Mesodermal cell (in vitro differentiated cells): ENCODE results near the gene CDC20B.
"Not testable (repeated sequence)": the region's sequence is repeated elsewhere in the genome, so short reads cannot be mapped to it uniquely, and the experiment has no call there.

ENCODE experiments used
- H3K27ac ChIP-seq: 2 replicates; pipeline ENCODE4 v1.7.0; 2013; ENCODE audit warnings: mild to moderate bottlenecking, low read depth, low read length, moderate library complexity; ENCODE audit not compliant: severe bottlenecking
- H3K36me3 ChIP-seq: 2 replicates; pipeline ENCODE4 v1.7.1; 2013; ENCODE audit warnings: mild to moderate bottlenecking, low read length, moderate library complexity; ENCODE audit not compliant: control insufficient read depth, insufficient read depth
- H3K4me1 ChIP-seq: one replicate; pipeline ENCODE4 v1.7.1; 2013; ENCODE audit warnings: mild to moderate bottlenecking, low read length; ENCODE audit not compliant: insufficient read depth, control insufficient read depth, poor library complexity, severe bottlenecking
- H3K4me3 ChIP-seq: 2 replicates; pipeline ENCODE4 v1.7.0; 2013; ENCODE audit warnings: low read length, control low read depth, mild to moderate bottlenecking; ENCODE audit not compliant: insufficient read depth, poor library complexity, severe bottlenecking; ENCODE audit errors: extremely low read depth
- H3K9me3 ChIP-seq: 2 replicates; pipeline ENCODE4 v1.7.1; 2013; ENCODE audit warnings: mild to moderate bottlenecking, low read length, moderate library complexity; ENCODE audit not compliant: control insufficient read depth
- WGBS, 2 experiments: methylation state at CpG; one replicate each; pipeline ENCODE4 v1.1.5; 2013; ENCODE audit warnings: missing lambda C conversion rate in 2 of 2; ENCODE audit not compliant: insufficient coverage in 2 of 2; 5-methylcytosine and 5-hydroxymethylcytosine counted together

The CDC20B gene

DNA sequence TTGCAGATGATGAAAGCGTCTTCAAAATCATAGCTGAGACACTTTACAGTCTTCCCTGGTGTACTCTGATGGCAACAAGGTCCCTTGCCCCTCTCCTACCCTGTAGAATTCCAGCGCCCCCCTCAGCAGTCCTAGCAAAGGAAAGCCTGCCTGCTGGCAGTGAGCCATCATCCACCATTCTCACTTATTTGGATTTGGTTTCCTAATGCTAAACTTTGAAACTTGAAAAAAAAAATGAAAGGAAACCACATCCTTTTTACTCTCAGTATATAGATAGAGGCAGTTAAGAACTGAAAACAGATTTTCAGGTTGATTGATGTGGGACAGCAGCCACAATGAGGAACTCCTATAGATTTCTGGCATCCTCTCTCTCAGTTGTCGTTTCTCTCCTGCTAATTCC lies 70.6 kb downstream of the CDC20B start, which contains the start of gene GZMA:
GZMA (plus strand) TSS at position 299 of the 400 bp plus-strand sequence; CDS start at position 336, 37 bp downstream.
- H3K9me3 ChIP-seq, result no peaks in the 10 kb centered on the region
- H3K4me3 ChIP-seq, result no peak within 1 kb of the TSS
- no peaks in the 10 kb centered on the region for H3K36me3 ChIP-seq
- 96 to 100% methylated on average over 2 to 3 of the region's 3 CpGs for WGBS, 2 experiments
- peaks cover 13% of the 10 kb centered on the region for H3K4me1 ChIP-seq
- no peak within 1 kb of the TSS for H3K27ac ChIP-seq

DNA sequence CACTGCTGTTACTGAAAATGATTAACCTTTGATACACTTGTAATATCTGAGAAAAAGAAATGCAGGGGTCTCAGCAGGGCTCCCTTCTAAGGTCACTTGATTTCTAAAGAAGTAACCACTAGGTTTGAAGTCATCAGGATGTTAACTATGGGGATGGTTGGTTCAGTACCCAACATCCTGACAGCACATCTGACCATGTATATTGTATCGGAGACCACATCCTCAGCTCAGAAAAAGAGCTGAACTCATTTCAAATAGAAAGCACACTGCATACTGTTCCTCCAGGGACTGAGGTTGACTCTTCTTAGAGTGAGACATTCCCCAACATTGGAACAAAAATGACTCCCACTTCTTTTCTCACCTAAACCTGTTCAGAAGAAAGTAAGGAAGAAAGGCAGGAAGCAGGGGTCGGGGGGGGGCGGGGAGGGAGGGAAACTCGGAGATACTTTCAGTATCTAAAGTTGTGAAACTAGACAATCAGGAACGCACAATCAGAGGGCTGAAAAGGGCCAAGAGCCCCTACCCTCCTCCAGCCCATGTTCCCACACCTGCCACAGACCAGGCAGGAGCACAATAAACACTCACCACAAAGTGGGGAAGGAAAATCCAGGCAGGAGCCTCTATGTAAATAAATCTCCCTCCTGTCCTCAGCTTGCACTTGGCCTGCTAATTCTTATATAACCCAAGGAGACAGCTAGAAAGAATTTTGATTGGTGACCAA lies 71.3 kb downstream of the CDC20B start:
- no peaks in the 10 kb centered on the region for H3K9me3 ChIP-seq
- H3K4me1 ChIP-seq, result peaks cover 13% of the 10 kb centered on the region
- WGBS, 2 experiments, result 93 to 100% methylated on average over 2 of the region's 5 CpGs
- no peak overlapping the region for H3K27ac ChIP-seq
- H3K36me3 ChIP-seq, result no peaks in the 10 kb centered on the region
- H3K4me3 ChIP-seq, result no peak overlapping the region

DNA sequence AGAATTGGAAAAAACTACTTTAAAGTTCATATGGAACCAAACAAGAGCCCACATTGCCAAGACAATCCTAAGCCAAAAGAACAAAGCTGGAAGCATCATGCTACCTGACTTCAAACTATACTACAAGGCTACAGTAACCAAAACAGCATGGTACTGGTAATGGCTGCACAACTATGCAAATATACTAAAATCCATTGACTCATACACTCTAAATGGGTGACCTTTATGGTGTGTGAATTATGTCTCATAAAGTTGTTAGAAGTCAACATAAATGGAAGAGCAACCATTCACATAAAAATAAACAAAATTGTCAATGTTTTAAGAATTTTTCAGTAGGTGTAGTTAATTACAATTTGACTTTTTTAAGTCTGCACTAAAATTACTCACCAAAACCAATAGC lies 71.8 kb downstream of the CDC20B start:
- not testable (repeated sequence) for H3K9me3 ChIP-seq, H3K27ac ChIP-seq, H3K4me3 ChIP-seq, H3K36me3 ChIP-seq
- H3K4me1 ChIP-seq, result peaks cover 13% of the 10 kb centered on the region

DNA sequence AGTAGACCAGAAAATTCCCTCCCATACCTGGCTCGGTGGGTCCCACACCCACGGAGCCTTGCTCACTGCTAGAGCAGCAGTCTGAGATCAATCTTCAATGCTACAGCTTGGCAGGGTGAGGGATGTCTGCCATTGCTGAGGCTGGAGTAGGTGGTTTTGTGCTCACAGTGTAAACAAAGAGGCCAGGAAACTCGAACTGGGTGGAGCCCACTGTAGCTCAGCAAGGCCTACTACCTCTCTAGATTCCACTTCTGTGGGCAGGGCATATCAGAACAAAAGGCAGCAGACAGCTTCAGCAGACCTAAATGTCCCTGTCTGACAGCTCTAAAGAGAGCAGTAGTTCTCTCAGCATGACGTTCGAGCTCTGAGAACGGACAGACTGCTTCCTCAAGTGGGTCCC lies 76.1 kb downstream of the CDC20B start:
- no peak overlapping the region for H3K27ac ChIP-seq
- no peak overlapping the region for H3K4me3 ChIP-seq
- no peaks in the 10 kb centered on the region for H3K9me3 ChIP-seq
- no peaks in the 10 kb centered on the region for H3K4me1 ChIP-seq
- 82 to 91% methylated on average over 5 of the region's 6 CpGs for WGBS, 2 experiments
- no peaks in the 10 kb centered on the region for H3K36me3 ChIP-seq

DNA sequence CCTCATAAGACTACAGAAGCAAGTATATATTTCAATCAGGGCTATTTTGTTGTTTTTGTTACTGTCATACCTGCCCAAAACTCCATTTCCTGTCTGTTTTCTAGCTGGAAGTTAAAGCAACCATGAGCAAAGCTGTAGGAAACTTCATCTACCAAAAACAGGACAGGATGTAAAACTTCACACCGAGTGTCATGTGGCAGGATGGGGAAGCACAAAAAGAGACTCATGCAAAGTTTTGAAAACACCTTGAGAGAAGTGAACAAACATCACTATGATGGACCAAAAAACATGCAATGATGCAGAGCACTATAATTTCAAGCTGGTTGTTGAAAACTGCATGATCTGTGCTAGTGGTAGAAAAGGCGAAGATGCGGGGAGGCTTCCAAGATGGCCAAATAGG lies 76.8 kb downstream of the CDC20B start:
- Histone ChIP-seq H3K36me3 (no peaks in the 10 kb centered on the region), H3K4me3 (no peak overlapping the region), H3K4me1 (no peaks in the 10 kb centered on the region), H3K27ac (no peak overlapping the region), H3K9me3 (no peaks in the 10 kb centered on the region)
- WGBS, 2 experiments, result 94 to 100% methylated on average over 2 to 3 of the region's 3 CpGs

DNA sequence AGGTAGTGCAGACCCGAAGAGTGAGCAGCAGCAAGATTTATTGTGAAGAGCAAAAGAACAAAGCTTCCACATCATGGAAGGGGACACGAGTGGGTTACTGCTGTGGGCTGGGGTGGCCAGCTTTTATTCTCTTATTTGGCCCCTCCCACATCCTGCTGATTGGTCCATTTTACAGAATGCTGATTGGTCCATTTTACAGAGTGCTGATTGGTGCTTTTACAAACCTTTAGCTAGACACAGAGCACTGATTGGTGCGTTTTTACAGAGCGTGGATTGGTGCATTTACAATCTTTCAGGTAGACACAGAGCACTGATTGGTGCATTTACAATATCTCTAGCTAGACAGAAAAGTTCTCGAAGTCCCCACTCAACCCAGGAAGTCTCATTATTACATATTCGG lies 82.0 kb downstream of the CDC20B start:
- 87 to 88% methylated on average over 4 to 5 of the region's 6 CpGs for WGBS, 2 experiments
- H3K4me3 ChIP-seq, result not testable (repeated sequence)

DNA sequence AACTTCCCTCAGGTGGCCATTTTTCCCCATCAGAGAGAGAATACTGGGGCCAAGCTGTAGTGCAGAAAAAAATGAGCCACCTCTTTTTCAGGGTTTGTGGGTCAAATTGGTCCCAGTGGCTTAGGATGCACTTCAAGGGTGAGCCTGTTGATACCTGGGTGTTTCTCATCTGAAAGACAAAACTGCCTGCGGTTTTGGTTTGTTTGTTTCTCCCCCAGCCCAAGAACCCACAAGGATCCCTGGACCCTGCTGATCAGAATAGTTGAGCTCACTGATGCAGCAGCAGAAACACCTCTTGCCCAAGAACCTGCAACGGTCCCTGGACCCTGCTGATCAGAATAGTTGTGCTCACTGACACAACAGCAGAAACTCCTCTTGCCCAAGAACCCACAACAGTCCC lies 83.7 kb downstream of the CDC20B start:
- not testable (repeated sequence) for H3K36me3 ChIP-seq, H3K4me1 ChIP-seq, H3K27ac ChIP-seq, H3K9me3 ChIP-seq, H3K4me3 ChIP-seq
- WGBS, 2 experiments, result 67 to 83% methylated on average over 1 to 2 of the region's 2 CpGs

More for the DNA sequence above, 82.0 kb downstream of the CDC20B start:
- H3K9me3 ChIP-seq, H3K4me1 ChIP-seq, H3K27ac ChIP-seq, H3K36me3 ChIP-seq: not testable (repeated sequence)

DNA sequence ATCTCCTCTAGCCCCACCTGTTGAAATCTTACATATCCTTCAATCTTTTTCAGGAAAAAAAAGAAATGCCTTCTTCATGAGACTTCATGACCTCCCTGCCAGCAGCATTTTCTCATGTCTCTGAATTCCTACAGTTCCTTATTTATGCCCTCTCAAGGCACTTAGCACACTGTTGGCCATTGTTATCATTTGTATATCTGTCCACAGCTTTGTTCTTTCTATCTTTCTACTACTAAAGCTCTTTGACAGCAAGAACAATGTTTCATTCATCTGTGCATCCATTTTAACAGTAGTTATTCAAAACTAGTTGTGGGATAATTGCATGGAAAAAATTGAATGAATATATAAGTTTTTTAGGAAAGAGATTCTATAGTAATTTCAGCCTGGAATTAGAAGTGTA lies 91.4 kb downstream of the CDC20B start:
- peaks cover 9% of the 10 kb centered on the region for H3K9me3 ChIP-seq
- H3K4me1 ChIP-seq, result no peaks in the 10 kb centered on the region
- H3K4me3 ChIP-seq, result no peak overlapping the region
- H3K36me3 ChIP-seq, result no peaks in the 10 kb centered on the region
- no peak overlapping the region for H3K27ac ChIP-seq

DNA sequence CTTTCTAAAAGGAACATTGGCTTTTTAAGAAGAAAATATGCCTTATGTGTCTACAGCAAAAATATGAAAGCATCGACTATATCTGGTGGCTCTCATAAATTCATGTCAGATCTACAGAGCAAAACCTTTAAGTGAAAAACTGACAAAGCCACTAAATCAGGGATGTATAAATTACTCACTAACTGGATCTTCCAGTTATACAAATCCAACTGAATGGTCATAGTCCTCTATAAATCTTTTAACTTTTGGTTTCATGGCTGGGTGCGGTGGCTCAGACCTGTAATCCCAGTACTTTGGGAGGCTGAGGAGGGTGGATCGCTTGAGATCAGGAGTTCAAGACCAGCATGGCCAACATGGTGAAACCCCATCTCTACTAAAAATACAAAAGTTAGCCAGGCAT lies 99.8 kb downstream of the CDC20B start:
- no peak overlapping the region for H3K27ac ChIP-seq
- no peak overlapping the region for H3K4me3 ChIP-seq
- no peaks in the 10 kb centered on the region for H3K4me1 ChIP-seq
- WGBS, 2 experiments, result no CpG with 5 or more reads among the region's 3 CpGs
- H3K9me3 ChIP-seq, result no peaks in the 10 kb centered on the region
- H3K36me3 ChIP-seq, result no peaks in the 10 kb centered on the region

DNA sequence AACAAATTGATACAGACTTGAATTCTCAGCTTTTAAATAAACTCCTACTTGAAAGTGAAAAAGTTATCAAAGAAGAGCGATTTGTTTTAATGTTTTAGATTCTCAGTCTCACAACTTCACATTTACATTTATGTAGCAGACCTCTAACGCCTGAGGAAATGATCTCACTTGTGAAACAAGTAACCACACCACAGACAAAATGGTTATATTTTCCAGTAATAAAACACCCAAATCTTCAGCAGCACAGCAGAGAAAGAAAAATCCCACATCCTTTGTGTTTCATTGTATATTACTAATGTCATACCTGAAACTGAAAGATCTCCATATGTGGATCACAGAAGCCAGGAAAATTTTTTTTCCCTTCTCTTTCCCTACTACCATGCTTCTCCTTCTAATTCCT lies 100.3 kb downstream of the CDC20B start:
- Histone ChIP-seq H3K4me3 (no peak overlapping the region), H3K36me3 (no peaks in the 10 kb centered on the region), H3K27ac (no peak overlapping the region), H3K9me3 (no peaks in the 10 kb centered on the region), H3K4me1 (no peaks in the 10 kb centered on the region)
- WGBS, 2 experiments, result no CpG with 5 or more reads among the region's 2 CpGs

DNA sequence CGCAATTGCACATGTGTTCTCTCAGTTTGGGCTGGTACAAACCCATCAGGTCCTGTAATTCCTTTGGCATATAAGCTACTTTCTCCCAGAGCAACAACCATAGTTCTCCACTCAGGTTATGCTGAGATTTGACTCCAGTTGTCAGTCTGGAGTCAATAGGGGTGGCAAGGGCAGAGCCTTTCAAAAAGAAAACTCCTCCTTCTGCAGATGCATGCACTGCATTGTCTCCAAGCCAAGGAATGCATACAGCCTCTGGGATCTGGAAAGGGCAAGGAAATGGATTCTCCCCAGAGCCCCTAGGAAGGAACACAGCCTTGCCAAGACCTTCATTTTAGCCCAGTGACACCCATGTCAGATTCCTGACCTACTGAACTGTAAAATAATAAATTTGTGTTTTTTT lies 101.6 kb downstream of the CDC20B start:
- Histone ChIP-seq H3K27ac (no peak overlapping the region), H3K36me3 (no peaks in the 10 kb centered on the region), H3K9me3 (no peaks in the 10 kb centered on the region), H3K4me3 (no peak overlapping the region), H3K4me1 (peaks cover 5% of the 10 kb centered on the region)
- WGBS, 2 experiments, result 100% methylated on average over 1 of the region's 1 CpG; no CpG with 5 or more reads in 1 of the 2 experiments
